T-helper 2 cell treated with Interferon-gamma antibody and Interleukin-4, amounts not matched to agents 5 μg/mL and 100 μg/mL, for 36 hours (primary cell): ENCODE measurements around the gene STX2.

ENCODE experiments used
- DNase-seq: peaks from one replicate; pipeline ENCODE4 v3.0.0; 2021; ENCODE audit warnings: low spot score
- H3K27ac Mint-ChIP-seq: one replicate; pipeline ENCODE4 v1.8.0; 2021; ENCODE audit warnings: mild to moderate bottlenecking, mixed read lengths
- H3K27me3 Mint-ChIP-seq: one replicate; pipeline ENCODE4 v1.8.0; 2021; ENCODE audit warnings: low read depth, mixed read lengths
- H3K36me3 Mint-ChIP-seq: one replicate; pipeline ENCODE4 v1.8.0; 2021; ENCODE audit warnings: low read depth, mixed read lengths
- H3K4me1 Mint-ChIP-seq: one replicate; pipeline ENCODE4 v1.8.0; 2021; ENCODE audit warnings: low read depth, mixed read lengths
- H3K4me3 Mint-ChIP-seq: one replicate; pipeline ENCODE4 v1.8.0; 2022; ENCODE audit warnings: mild to moderate bottlenecking, moderate library complexity, mixed read lengths
- H3K9me3 Mint-ChIP-seq: one replicate; pipeline ENCODE4 v1.8.0; 2021; ENCODE audit warnings: mixed read lengths

Gene STX2

GRCh38 chr12:130743606-130744005, 95.4 kb downstream of the STX2 start:
- H3K9me3 Mint-ChIP-seq, result no peaks in the 10 kb centered on the region
- no peak for DNase-seq
- no peak overlapping the region for H3K4me3 Mint-ChIP-seq
- H3K27ac Mint-ChIP-seq, result no peak overlapping the region
- peaks cover 7% of the 10 kb centered on the region for H3K27me3 Mint-ChIP-seq
- H3K36me3 Mint-ChIP-seq, result no peaks in the 10 kb centered on the region
- peaks cover 4% of the 10 kb centered on the region for H3K4me1 Mint-ChIP-seq

GRCh38 chr12:130743176-130743575, 95.9 kb downstream of the STX2 start:
- DNase-seq, result no peak
- H3K4me1 Mint-ChIP-seq, result peaks cover 4% of the 10 kb centered on the region
- H3K9me3 Mint-ChIP-seq, result no peaks in the 10 kb centered on the region
- H3K36me3 Mint-ChIP-seq, result no peaks in the 10 kb centered on the region
- no peak overlapping the region for H3K27ac Mint-ChIP-seq
- no peak overlapping the region for H3K4me3 Mint-ChIP-seq
- H3K27me3 Mint-ChIP-seq, result peaks cover 6% of the 10 kb centered on the region

GRCh38 chr12:130742716-130743115, 96.3 kb downstream of the STX2 start:
- no peaks in the 10 kb centered on the region for H3K36me3 Mint-ChIP-seq
- H3K27ac Mint-ChIP-seq, result no peak overlapping the region
- H3K4me1 Mint-ChIP-seq, result peaks cover under 1% of the 10 kb centered on the region
- peaks cover 1% of the 10 kb centered on the region for H3K27me3 Mint-ChIP-seq
- no peak for DNase-seq
- H3K9me3 Mint-ChIP-seq, result no peaks in the 10 kb centered on the region
- no peak overlapping the region for H3K4me3 Mint-ChIP-seq

- DNase-seq, result no peak
- Mint-ChIP-seq H3K36me3 (no peaks in the 10 kb centered on the region), H3K4me3 (no peak overlapping the region), H3K9me3 (no peaks in the 10 kb centered on the region), H3K27ac (no peak overlapping the region), H3K27me3 (no peaks in the 10 kb centered on the region), H3K4me1 (no peaks in the 10 kb centered on the region)
These were observed 96.9 kb downstream of the STX2 start for GRCh38 chr12:130742112-130742511.
